IPS DF 19.7 (cell line): Measurements from ENCODE around the gene FAM107B.

Experiments used
- DNase-seq: peaks from one replicate; pipeline ENCODE4 v3.0.0-alpha.2; 2013; ENCODE audit warnings: low read depth, low spot score

FAM107B gene

DNA sequence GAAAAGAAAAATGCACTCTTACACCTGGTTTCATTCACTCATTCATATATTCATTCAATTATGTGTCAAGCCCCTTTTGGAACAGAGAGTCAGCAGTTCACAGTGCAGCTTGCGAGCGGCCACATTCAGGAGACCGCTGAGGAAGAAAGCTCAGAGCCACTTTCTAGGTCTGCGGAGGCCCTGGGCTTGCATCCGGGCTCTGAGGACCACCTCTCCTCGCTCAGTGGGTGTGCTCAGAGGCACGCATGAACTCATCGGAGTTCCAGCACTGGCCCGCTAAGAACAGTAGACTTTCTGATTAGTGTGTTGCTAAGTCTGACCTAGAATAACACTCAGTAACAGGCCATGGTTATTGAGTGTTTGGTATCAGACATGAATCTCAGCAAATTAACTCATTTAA lies 1.8 kb upstream of the FAM107B start:
- DNase-seq: no peak

DNA sequence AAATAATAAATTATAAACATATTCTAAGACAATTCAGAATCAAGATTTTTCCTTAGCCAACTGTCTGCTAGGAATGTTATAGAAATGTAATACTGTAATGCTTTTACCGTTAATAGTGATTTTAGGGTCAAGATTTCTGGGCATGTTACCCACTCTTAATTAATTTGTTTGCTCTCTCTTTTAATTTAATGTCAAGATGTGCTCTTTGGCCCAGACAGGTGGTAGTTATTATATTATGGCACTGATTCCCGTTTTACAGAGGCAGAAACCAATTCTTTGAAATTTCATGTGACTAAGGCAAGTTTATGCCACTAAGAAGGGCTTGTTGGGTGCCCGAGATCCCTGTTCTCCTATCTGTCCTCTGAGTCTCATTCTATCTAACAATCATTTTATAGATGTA lies 959 bp upstream of the FAM107B start:
- no peak for DNase-seq

DNA sequence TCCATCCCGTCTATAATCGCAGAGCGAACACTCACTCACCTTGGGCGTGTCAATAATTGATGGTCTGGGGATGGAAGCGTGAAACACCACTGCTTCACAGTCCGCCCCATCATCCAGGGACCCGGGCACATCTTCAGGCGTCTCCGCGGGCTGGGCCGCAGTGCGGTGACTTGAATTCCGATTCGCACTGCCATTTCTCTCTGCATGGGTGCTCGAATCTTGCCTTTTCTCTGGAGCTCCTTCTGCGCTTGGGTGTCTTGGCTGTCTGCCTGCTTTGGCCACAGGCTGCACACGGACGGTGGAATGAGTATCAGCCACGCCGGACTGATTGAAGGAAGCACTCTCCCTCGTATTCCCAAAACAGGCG lies 500 bp downstream of the FAM107B start:
- DNase-seq: no peak

DNA sequence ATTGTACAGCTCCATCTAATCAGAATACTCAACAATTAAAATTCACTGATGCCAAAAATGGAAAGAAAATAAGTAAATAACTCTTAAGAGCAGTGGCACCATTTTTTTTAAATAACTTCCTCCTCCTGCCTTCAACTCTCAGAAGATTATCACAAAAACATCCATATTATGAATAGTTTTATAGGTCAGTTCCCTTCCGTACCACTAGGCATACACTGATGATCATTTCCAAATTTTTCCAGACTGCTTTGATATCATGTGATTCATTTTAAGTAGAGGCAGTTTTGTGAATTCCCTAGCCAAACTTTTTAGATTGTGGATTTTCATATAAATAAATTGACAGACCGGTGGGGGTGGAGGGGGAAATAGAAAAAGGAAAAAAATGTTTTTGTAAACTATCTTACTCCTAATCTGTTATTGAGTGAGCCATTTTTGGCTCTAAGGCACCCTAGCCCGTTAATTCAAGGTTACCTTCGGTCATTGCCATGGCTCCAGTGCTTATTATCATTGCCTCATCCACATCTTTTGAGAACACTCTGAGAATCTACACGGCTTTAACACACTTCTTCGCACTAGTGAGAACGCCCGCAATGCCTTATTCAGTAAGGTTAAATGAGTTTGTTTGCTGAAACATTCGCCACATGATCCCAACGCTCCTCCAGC lies 1.0 kb downstream of the FAM107B start:
- no peak for DNase-seq

DNA sequence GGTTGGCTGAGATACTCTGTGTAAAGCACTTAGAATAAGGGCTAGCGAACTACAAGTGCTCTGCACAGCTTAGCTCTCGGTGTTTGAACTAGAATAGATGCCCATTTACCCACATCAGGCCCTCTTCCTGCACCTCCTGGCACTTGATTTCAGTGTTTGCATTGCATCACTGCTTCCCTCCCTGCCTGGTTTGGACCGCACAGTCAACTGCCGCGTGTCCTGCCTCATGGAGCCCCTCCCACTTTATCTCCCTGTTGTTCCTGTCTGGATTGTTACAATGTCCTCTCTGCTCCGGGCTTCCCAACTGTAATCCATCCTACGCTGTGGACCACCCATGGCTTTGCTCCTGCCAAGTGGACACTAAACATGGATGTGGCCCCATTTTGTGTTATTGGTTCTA lies 2.3 kb downstream of the FAM107B start:
- DNase-seq: no peak

GRCh38 chr10:14770927-14771326 lies 3.8 kb downstream of the FAM107B start:
- DNase-seq: no peak

DNA sequence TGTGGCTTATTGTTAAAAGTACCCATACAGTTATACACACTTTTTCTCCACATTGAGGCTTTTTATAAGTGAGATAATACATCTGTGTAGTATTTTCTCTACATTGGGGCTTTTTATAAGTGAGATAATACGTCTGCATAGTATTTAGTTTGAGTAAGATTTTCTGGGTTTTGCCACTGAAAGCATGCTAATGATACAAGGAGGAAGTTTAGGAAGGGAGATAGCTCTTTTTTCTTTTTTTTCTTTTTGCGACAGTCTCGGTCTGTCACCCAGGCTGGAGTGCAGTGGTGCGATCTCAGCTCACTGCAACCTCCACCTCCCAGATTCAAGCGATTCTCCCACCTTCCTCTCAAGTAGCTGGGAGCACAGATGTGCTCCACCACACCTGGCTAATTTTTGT lies 13.3 kb downstream of the FAM107B start:
- DNase-seq: no peak

- DNase-seq: no peak
These were observed 15.6 kb downstream of the FAM107B start for GRCh38 chr10:14758994-14759664.

- DNase-seq: no peak
These were observed 16.2 kb downstream of the FAM107B start for GRCh38 chr10:14758451-14758850.

- DNase-seq: no peak
These were observed 16.7 kb downstream of the FAM107B start for GRCh38 chr10:14757986-14758385.

DNA sequence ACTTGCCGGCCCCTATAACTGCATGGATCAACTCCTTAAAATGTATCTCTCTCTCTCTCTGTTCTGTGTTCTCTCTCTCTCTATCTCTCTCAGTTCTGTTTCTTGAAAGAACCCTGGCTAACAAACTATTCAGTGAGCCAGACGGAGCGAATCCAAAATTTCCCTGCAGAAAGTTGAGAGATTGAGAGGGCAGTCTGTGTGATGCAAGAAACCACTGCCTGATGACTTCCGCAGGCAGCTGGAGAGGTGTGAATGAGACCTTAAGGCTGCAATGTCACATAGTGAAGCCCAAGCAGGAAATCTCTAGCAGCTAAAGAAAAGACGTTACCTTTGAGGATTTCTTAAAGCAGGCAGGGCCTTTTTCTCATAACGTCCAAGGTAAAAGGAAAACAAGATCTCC lies 17.3 kb downstream of the FAM107B start:
- DNase-seq: no peak

- no peak for DNase-seq
These were observed 21.3 kb downstream of the FAM107B start for GRCh38 chr10:14753441-14753840.

GRCh38 chr10:14751921-14752320 lies 22.8 kb downstream of the FAM107B start:
- DNase-seq: no peak

DNA sequence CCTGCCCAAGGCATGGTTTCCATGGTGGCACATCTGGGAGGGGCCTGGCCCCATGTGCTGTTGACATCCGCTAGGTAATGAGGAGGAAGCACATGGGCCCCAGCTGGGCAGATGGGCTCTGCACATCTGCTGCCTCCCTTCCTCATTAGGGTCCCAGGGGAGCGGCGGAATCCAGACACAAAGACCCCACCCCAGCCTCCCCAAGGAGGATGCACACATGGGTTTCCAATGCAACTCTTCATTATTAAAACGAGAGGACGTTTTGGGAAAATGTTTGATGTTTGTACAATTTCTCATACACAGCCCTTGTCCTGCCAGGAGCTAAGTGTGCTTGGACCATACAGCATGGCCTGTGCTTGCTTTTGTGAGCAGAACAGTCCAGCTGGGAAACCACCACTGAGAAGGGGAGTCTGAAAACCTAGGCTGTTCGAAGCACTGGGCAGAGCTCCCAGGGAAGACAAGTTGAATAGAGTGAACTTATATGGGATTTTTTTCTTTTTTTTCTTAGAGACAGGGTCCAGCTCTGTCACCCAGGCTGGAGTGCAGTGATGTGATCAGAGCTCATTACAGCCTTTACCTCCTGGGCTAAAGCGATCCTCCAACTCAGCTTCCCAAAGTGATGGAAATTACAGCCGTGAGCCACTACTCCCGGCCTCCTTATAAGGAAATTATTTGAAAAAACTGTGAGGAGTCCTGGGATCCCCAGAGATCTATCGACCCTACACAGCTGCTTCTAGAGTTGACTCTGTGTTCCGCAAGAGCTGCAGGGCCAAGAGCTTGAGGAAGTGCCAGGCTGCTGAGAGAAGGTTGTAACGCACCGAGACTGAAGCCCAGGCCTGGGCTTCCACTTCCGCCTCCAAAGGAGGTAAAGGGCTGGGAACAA lies 23.4 kb downstream of the FAM107B start:
- peak; percentile 5 for DNase-seq

GRCh38 chr10:14749070-14749809 lies 25.5 kb downstream of the FAM107B start:
- DNase-seq: no peak

DNA sequence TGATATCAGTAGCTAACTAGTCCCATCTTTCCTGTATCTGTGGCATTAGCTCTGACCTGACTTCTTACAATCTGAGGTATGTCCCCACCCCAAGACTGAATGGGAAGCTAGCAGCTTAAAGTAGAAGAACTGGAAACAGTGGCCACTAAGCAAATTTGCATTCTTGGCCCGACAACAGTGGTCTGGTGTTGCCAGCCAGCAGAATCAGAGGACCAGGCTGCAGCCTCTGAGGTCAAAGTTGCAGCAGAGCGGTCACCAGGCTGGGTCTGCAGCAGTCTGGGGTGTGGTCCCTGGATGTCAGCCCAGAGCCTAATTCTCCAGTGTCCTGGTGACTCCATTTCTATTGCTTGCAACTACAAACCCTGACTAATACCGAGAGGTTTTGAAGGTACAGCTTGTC lies 26.3 kb downstream of the FAM107B start:
- no peak for DNase-seq

GRCh38 chr10:14742815-14743214 lies 31.9 kb downstream of the FAM107B start:
- DNase-seq: no peak

- DNase-seq: no peak
These were observed 32.3 kb downstream of the FAM107B start for GRCh38 chr10:14742382-14742781.

DNA sequence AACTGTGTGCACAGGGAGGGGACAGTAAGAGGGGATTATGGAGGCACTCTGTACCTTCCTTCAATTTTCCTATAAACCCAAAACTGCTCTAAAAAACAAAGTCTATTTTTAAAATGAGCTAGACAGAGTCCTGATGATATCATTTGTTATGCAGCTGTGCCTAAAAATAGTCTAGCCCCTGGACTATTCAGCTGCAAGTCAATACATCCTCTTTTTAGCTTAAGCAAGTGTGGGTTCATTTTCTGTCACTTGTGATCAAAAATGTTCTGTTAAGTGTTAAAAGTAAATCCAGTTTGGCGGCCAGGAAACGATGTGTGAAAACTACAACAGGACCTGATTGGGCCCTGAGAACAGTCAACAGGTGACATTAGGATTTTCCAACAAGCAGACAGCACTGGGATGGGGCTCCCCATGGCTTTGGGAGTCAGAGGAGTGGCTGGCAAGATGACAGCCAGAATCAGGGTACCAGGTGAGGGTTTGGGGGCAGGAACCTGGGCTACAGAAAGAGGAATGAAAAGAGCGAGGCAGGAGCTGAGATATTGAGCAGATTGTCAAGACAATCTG lies 33.9 kb downstream of the FAM107B start:
- DNase-seq: no peak

DNA sequence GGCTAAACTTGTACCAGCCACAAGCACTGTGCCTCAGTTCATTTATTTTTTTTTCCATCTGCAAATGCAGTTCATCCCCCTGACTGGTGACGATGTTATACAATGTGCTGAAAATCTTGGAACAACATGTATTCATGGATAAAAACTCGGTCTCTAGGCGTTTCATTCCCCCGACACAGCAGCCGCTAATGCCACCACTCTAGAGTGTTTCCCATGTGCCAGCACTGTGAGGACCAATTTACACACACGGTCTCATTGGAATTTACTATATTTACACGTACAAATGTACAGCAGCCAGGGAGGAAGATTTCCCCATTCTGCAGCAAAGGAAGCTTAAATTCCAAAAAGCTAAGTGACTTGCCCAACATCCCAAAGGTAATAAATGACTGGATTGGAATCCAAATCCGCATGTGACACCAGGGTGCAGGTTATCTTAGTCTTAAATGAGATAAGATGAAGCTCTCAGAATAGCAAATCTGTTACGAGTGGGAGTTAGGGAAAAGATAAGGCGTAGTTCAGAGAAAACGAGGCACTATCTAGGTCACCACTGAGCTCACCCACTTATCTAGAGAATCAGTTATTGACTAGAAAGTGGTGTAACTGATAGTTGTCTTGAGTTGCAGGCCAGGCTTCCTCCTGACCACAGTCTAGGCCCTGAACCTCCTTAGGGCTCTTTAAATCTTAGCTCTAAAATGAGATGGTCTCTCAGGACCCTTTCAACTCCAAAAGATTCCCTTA lies 36.7 kb downstream of the FAM107B start:
- DNase-seq: no peak

GRCh38 chr10:14736600-14737081 lies 38.1 kb downstream of the FAM107B start:
- DNase-seq: no peak
